GM21786 (cell line): ENCODE results near the gene RRP12.
A peak's percentile ranks its signal among the peaks of the same experiment; 100 is the strongest.
"Not testable (repeated sequence)": the region's sequence is repeated elsewhere in the genome, so short reads cannot be mapped to it uniquely, and the experiment has no call there.

Source experiments
- ATAC-seq: cut with Tn5 transposase; IDR thresholded peaks from one replicate; pipeline ENCODE4 v1.9.1; 2021; ENCODE audit not compliant: unreplicated experiment

RRP12 gene

DNA sequence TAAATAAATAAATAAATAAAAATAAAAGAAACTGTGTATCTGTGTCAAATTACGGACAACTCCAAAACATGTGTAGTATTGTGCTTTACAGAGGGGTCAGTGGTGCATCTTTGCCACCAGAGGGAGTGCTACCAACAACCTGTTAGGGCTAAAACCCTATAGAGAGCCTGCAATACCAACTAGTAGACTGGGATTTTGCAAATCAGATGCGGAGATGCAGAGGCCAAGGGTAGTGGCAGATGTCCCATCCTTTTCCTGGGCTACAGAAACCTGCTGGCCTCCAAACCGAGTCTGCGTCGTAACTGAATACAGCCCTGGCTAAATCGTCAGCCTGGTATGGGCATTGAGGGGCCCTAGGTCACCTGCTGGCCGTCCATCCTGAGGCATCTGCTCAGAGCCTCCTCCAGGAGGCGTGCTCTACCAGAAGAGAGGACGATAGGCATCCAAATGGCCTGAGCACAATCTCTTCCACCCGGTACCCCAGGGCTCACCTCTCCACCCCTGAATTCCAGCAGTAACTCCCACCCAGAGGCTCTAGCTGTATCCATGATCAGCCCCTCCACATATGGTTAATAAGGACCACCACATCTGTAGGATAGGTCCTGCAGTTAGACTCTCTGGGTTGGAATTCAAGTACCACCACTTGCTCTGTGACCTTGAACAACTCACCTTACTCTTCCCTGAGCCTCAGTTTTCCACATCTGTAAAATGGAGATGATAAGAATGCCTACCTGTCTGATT, 6.2 kb upstream of the RRP12 start:
- peak; percentile 90 for ATAC-seq

DNA sequence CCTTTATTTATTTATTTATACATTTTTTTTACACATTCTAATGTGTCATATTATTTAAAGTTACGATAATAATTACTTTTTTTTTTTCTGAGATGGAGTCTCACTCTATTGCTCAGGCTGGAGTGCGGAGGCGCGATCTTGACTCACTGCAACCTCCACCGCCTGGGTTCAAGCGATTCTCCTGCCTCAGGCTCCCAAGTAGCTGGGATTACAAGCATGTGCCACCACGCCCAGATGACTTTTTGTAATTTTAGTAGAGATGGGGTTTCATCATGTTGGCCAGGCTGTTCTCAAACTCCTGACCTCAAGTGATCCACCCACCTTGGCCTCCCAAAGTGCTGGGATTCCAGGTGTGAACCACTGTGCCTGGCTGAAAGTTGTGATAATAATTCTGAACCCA, 5.3 kb upstream of the RRP12 start:
- ATAC-seq = not testable (repeated sequence)

- ATAC-seq = no peak
Observed at GRCh38 chr10:97406064-97406463, 4.9 kb upstream of the RRP12 start.

GRCh38 chr10:97404044-97404443, 2.9 kb upstream of the RRP12 start:
- no peak for ATAC-seq

- ATAC-seq = no peak
Observed at GRCh38 chr10:97401455-97401919, 347 bp upstream of the RRP12 start.

- no peak for ATAC-seq
Observed at GRCh38 chr10:97399843-97400545, 1.1 kb downstream of the RRP12 start.

- no peak for ATAC-seq
Observed at GRCh38 chr10:97396056-97396455, 5.1 kb downstream of the RRP12 start.

GRCh38 chr10:97393034-97393573, 8.0 kb downstream of the RRP12 start:
- ATAC-seq = no peak

DNA sequence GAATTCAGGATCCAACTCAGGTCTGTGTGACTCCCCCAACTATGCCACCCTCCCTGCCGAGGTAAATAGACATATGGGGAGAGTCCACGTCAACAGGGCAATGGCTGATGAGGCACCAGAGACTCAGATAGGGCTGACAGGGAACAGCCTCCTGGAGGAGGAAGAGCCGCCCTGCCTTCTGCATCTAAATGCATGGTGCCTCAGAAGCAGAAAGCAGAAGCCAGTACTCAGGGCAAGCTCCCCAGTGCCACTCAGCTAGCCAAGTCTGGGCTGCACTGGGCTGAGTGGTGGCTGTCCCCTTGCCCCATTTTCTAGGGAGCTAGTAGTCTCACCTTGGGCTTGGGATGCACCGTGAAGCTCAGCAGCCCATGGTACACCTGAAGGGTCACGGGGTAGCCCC, 11.0 kb downstream of the RRP12 start:
- no peak for ATAC-seq

DNA sequence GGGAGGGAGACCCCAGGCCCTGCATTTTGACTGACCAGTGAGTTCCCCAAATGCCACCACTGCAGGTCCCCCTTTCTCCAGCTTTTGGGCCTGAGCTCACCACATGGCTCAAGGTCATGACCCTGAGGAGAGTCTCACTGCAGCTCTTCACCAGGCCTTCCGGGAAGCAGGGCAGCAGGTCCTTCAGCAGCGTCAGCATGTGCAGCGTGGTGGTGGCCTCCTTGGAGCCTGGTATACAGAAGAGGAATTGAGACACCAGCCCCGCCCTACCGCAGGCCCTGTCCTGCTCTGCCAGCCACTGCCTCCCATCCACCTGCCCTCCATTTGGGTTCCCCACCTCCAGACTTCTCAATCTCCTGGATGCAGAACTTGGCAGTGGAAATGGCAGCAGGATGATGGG, 13.0 kb downstream of the RRP12 start:
- no peak for ATAC-seq

GRCh38 chr10:97385565-97385964, 15.6 kb downstream of the RRP12 start:
- no peak for ATAC-seq

DNA sequence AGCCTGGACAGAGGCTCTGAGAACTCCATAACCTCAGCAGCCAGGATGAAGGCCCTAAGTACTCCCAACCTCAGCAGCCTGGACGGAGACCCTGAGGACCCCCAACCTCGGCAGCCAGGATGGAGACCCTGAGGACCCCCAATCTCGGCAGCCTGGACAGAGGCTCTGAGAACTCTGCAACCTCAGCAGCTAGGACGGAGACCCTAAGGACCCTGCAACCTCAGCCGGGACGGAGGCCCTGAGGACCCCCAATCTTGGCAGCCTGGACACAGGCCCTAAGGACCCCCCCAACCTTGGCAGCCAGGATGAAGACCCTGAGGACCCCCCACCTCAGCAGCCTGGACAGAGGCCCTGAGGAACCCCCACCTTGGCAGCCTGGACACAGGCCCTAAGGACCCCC, 16.5 kb downstream of the RRP12 start:
- no peak for ATAC-seq

DNA sequence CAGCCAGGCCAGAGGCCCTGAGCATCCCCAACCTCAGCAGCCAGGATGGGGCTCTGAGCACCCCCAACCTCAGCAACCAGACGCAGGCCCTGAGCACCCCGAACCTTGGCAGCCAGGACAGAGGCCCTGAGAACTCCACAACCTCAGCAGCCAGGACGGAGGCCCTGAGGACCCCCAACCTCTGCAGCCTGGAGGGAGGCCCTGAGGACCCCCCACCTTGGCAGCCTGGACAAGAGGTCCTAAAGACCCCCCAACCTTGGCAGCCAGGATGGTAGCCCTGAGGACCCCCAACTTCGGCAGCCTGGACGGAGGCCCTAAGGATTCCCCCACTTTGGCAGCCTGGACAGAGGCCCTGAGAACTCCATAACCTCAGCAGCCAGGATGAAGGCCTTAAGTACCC, 17.0 kb downstream of the RRP12 start:
- no peak for ATAC-seq

GRCh38 chr10:97383159-97383558, 18.0 kb downstream of the RRP12 start:
- no peak for ATAC-seq

- no peak for ATAC-seq
Observed at GRCh38 chr10:97381626-97382025, 19.5 kb downstream of the RRP12 start.

DNA sequence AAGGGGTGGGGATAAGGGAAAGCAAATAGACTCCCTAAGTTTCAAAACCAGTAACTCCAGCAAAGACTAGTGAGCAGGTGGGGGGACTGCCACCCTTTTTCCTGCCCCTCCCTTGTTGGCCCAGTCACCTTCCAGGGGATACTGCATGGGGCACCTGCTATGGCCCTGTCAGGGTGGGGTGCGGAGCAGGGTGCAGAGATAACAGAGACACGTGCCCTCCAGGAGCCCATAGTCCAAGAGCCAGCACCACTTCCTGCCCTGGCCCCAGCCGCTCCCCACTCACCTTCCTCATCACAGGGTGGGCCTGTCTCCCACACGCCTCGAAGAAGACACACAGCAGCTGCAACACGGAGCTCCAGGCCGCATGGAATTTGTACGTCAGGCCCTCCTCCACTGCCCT, 20.6 kb downstream of the RRP12 start:
- ATAC-seq = no peak

GRCh38 chr10:97378933-97379921, 21.9 kb downstream of the RRP12 start:
- no peak for ATAC-seq

GRCh38 chr10:97376413-97376812, 24.7 kb downstream of the RRP12 start:
- no peak for ATAC-seq

DNA sequence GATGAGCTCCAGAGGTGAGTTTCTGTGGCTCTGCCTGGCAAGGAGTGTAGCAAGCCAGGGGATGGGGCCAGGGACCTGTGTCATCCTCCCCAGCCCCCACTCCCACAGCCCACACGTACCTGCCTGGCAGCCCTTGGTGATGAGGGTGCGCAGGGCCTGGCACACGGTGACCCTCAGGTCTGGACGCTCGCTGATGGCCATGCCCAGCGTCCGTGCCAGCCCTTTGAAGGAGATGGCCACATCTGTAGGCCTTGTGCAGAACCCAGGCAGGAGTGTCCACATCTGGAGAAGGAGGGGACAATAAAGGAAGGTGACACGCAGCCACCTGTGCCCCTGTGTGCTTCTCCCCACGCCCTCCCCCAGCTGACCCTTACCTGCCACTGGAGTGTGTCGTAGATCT, 27.7 kb downstream of the RRP12 start:
- no peak for ATAC-seq

DNA sequence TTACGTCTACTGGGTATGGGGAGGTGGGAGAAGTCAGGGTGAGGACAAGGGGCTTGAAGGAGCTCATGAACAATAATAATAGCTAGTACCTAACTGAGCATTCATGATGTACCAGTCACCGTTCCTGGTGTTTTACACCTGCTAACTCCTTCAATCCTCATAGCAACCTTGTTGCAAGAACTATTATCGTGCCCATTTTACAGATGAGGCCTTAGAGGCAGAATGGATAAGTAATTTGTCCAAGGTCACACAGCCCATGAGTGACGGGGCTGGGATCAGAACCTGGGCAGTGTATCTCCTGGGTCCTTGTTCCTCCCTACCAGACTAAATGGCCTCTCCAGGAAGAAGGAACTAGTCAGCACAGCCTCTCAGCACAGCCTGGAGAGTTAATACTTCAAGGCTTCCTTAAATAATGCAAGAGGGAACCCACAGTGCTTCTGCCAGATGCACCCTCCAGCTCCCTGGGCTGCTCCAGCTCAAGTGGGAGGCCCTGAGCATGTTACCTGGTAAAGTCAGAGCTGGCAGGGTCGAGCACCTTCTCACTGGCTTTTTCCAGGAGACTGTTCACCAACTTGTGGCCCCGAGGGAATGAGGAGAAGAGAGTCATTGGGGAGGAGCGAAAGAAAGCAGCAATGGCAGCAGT, 28.8 kb downstream of the RRP12 start:
- no peak for ATAC-seq

- no peak for ATAC-seq
Observed at GRCh38 chr10:97371696-97372095, 29.4 kb downstream of the RRP12 start.
